Astrocyte of the cerebellum (primary cell): ENCODE results near the gene GALR2.

ENCODE experiments used
- DNase-seq: peaks from one replicate; pipeline ENCODE4 v3.0.0-alpha.2; 2011; ENCODE audit warnings: low read depth
- H3K4me3 ChIP-seq: 2 replicates; pipeline ENCODE4 v1.5.1; 2011; ENCODE audit warnings: mild to moderate bottlenecking, low read depth, low read length, moderate library complexity
- CTCF ChIP-seq: IDR thresholded peaks from 2 replicates; pipeline ENCODE4 v1.5.1; 2012; ENCODE audit warnings: low read length, low read depth, moderate library complexity, mild to moderate bottlenecking; ENCODE audit errors: missing control alignments
- in situ Hi-C: cut with HindIII; loops from 2 replicates; pipeline ENCODE4 v1.10.0; 2017; ENCODE audit warnings: low sequenced_read_pairs

Gene GALR2

DNA sequence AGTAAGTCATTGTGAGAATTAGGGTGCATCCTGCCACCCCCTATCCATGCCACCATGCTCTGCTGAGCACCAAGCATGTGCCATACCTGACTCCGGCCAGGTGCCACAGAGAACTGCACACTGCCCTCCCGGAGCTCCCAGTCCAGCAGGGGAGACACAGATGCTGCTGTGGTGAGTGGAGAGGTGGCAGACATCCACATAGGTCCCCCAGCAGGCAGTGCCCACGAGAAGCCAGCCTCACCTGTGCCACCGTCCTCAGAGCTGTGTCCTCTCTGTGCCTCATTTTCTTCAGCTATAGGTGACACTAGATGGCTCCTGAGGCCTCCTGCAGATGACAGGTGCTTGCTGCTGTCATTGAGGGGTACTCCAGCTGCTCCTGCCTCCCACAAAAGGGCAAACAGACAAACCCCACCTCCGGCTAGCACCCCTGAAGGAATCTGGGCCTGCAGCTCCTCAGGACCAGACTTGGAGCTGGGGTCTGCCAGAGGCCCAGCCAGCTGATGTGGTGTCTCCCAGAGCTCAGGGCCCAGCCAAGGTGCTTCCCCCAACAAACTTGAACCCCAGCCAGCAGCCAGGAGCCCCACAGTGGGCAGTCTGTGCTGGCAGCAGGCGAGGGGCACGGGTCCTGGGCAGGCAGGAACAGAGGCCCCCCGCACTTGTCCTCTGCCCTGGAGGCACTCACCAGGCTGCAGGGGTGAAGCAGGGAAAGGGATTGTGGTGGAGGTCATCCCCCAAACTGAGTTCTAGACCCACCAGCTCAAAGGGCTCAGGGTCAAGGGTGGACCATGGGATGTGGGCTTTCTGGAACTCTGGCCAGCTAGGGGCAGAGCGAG lies 49.4 kb downstream of the GALR2 start:
- TF ChIP-seq CTCF, result no peak
- in situ Hi-C loops, result no loop called here
- no peak overlapping the region for H3K4me3 ChIP-seq
- DNase-seq, result no peak

DNA sequence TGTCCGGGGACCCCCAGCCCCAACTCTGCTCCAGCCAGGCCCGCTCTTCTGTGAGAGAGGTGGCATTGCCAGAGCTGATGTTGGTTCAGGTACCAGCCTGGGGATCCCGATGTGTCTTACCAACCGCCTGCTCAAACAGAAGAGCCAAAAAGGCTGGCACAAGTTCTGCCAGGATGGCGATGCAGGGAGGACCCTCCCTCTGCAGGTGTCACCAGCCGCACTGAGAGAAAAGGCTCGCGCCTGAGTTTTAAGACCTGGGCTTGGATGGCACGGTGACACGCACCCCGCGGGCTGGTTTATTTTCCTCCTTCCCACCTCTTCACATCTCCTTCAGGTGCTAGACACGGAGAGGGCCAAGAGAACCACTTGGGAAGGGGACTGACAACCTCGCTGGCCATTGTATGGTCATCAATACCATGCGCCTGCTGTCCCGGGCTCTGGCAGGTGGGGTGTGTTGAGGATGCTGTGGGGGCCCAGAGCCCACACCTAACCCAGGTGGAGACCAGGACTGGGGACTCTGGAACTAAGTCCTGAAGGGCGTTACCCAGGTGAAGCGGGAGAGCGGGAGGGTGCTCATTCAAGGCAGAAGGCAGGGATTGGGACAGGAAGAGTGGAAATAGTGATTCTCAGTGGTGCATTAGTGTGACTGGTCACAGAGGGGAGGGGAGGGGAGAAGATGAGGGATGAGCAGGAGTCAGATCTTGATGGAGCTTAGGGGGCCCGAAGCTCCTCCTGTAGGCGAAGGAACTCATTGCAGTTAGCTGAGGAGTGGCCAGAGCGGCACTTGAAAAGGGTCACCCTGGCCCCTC lies 50.2 kb downstream of the GALR2 start:
- H3K4me3 ChIP-seq, result no peak overlapping the region
- DNase-seq, result no peak
- in situ Hi-C loops, result no loop called here
- TF ChIP-seq CTCF, result peak; percentile 25

GRCh38 chr17:76125391-76125675 lies 50.8 kb downstream of the GALR2 start:
- in situ Hi-C loops, result no loop called here
- DNase-seq, result no peak
- no peak for TF ChIP-seq CTCF
- no peak overlapping the region for H3K4me3 ChIP-seq

GRCh38 chr17:76125922-76126321 lies 51.3 kb downstream of the GALR2 start:
- no peak for TF ChIP-seq CTCF
- no peak for DNase-seq
- no peak overlapping the region for H3K4me3 ChIP-seq
- in situ Hi-C loops, result no loop called here
